ENCODE results near the gene PPP1R17.

Gene PPP1R17

GRCh38 chr7:31687024-31687748 is at the start of gene PPP1R17:
PPP1R17 (plus strand) TSS chr7:31687215; CDS start chr7:31692442, 5,227 bp downstream.
- no peak for TF ChIP-seq CTCF (IDR thresholded peaks at IDR 0.05; ENCODE audit: extremely low read depth, insufficient read depth, missing control alignments)
- DNase-seq (ENCODE audit: low spot score) = no peak
- in situ Hi-C loops (cut with MboI; ENCODE audit: low pct_unique_long_range_greater_than_20kb, low sequenced_read_pairs, unreplicated experiment) = no loop called here

- in situ Hi-C loops (cut with MboI; ENCODE audit: low pct_unique_long_range_greater_than_20kb, low sequenced_read_pairs, unreplicated experiment) = no loop called here
- no peak for DNase-seq (ENCODE audit: low spot score)
- TF ChIP-seq CTCF (IDR thresholded peaks at IDR 0.05; ENCODE audit: extremely low read depth, insufficient read depth, missing control alignments) = no peak
Measured at GRCh38 chr7:31640381-31640780, 46.6 kb upstream of the PPP1R17 start.

- no peak for DNase-seq (ENCODE audit: low spot score)
- in situ Hi-C loops (cut with MboI; ENCODE audit: low pct_unique_long_range_greater_than_20kb, low sequenced_read_pairs, unreplicated experiment) = no loop called here
- TF ChIP-seq CTCF (IDR thresholded peaks at IDR 0.05; ENCODE audit: extremely low read depth, insufficient read depth, missing control alignments) = no peak
Measured at GRCh38 chr7:31642681-31643115, 44.3 kb upstream of the PPP1R17 start.

- in situ Hi-C loops (cut with MboI; ENCODE audit: low pct_unique_long_range_greater_than_20kb, low sequenced_read_pairs, unreplicated experiment) = no loop called here
- no peak for DNase-seq (ENCODE audit: low spot score)
- no peak for TF ChIP-seq CTCF (IDR thresholded peaks at IDR 0.05; ENCODE audit: extremely low read depth, insufficient read depth, missing control alignments)
Measured at GRCh38 chr7:31646942-31647341, 40.1 kb upstream of the PPP1R17 start.

GRCh38 chr7:31647511-31647910 is 39.5 kb upstream of the PPP1R17 start:
- in situ Hi-C loops (cut with MboI; ENCODE audit: low pct_unique_long_range_greater_than_20kb, low sequenced_read_pairs, unreplicated experiment) = no loop called here
- no peak for TF ChIP-seq CTCF (IDR thresholded peaks at IDR 0.05; ENCODE audit: extremely low read depth, insufficient read depth, missing control alignments)

GRCh38 chr7:31648288-31648687 is 38.7 kb upstream of the PPP1R17 start:
- in situ Hi-C loops (cut with MboI; ENCODE audit: low pct_unique_long_range_greater_than_20kb, low sequenced_read_pairs, unreplicated experiment) = no loop called here
- no peak for DNase-seq (ENCODE audit: low spot score)
- peak; percentile 12 for TF ChIP-seq CTCF (IDR thresholded peaks at IDR 0.05; ENCODE audit: extremely low read depth, insufficient read depth, missing control alignments)

More at GRCh38 chr7:31647511-31647910, 39.5 kb upstream of the PPP1R17 start:
- DNase-seq (ENCODE audit: low spot score) = no peak

All from GM13977 (cell line).